ENCODE data around the gene PAQR4.

The PAQR4 gene

DNA sequence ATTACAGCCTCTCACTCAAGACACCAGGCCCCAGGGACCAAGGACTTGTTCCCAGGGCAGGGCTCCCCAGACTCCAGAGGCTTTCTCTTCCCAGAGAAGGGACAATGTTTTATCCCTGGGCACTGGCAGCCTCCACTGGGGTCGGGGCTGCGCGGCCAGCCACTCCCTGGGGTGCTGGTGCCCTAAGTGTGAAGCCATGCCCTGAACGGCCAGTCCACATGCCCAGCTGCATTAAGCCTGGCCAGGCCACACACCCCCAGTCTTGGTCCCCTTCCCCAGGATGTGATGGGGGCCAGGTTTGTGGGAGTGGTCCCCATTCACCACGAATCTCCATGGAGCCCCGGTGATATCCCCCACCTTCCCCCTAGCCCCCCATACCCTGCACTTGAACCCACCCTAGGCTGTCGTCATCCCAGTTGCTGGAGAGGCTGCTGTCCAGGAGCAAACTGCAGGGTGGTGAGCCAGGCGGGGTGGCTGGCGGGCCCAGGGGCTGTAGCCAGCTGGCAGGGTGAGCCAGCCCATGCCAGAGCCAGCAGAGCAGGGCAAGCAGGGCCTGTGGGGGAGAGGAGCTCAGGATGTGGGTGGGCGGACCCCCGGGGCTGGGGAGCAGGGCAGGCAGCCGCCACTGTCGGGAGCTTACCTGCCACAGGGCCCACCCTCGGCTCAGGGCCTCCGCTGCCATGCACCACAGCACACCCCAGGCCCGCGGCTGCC is 4.6 kb downstream of the PAQR4 start:
- no peak overlapping the region for H3K4me3 ChIP-seq (ENCODE audit: low read length)
- no peaks in the 10 kb centered on the region; the same call in 1 of the 2 replicates for H3K36me3 ChIP-seq (replicated peaks; ENCODE audit: insufficient read depth, low read length)
- H4K20me1 ChIP-seq (ENCODE audit: insufficient read depth, low read length): no peaks in the 10 kb centered on the region
- no peak overlapping the region for H3K4me2 ChIP-seq (ENCODE audit: low read depth, low read length)
- H2AFZ ChIP-seq (ENCODE audit: low read length): no peak overlapping the region
- H3K9me3 ChIP-seq (replicated peaks; ENCODE audit: insufficient read depth, low read length): no peaks in the 10 kb centered on the region
- no peak for DNase-seq
- TF ChIP-seq, protein P1, sequence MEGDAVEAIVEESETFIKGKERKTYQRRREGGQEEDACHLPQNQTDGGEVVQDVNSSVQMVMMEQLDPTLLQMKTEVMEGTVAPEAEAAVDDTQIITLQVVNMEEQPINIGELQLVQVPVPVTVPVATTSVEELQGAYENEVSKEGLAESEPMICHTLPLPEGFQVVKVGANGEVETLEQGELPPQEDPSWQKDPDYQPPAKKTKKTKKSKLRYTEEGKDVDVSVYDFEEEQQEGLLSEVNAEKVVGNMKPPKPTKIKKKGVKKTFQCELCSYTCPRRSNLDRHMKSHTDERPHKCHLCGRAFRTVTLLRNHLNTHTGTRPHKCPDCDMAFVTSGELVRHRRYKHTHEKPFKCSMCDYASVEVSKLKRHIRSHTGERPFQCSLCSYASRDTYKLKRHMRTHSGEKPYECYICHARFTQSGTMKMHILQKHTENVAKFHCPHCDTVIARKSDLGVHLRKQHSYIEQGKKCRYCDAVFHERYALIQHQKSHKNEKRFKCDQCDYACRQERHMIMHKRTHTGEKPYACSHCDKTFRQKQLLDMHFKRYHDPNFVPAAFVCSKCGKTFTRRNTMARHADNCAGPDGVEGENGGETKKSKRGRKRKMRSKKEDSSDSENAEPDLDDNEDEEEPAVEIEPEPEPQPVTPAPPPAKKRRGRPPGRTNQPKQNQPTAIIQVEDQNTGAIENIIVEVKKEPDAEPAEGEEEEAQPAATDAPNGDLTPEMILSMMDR (IDR thresholded peaks at IDR 0.05; ENCODE audit: low read length): no peak
- TF ChIP-seq EZH2phosphoT487 (IDR thresholded peaks at IDR 0.05; ENCODE audit: low read length) (no peak), EZH2 (optimal IDR thresholded peaks at IDR 0.05; ENCODE audit: low read depth, low read length) (no peak)
- no peak overlapping the region for H3K9ac ChIP-seq (ENCODE audit: low read length)
- no peaks in the 10 kb centered on the region for H3K27me3 ChIP-seq (replicated peaks; ENCODE audit: insufficient read depth, low read length)
- no peaks in the 10 kb centered on the region for H3K4me1 ChIP-seq (ENCODE audit: low read length)
- peaks cover 19% of the 10 kb centered on the region for H3F3A ChIP-seq (ENCODE audit: insufficient read depth, low read length)
- no peaks in the 10 kb centered on the region for H3K9me2 ChIP-seq (replicated peaks; ENCODE audit: insufficient read depth, low read length)
- peaks cover 45% of the 10 kb centered on the region for H3K79me2 ChIP-seq (ENCODE audit: low read length)
- no peak overlapping the region for H3K27ac ChIP-seq (ENCODE audit: low read length)

DNA sequence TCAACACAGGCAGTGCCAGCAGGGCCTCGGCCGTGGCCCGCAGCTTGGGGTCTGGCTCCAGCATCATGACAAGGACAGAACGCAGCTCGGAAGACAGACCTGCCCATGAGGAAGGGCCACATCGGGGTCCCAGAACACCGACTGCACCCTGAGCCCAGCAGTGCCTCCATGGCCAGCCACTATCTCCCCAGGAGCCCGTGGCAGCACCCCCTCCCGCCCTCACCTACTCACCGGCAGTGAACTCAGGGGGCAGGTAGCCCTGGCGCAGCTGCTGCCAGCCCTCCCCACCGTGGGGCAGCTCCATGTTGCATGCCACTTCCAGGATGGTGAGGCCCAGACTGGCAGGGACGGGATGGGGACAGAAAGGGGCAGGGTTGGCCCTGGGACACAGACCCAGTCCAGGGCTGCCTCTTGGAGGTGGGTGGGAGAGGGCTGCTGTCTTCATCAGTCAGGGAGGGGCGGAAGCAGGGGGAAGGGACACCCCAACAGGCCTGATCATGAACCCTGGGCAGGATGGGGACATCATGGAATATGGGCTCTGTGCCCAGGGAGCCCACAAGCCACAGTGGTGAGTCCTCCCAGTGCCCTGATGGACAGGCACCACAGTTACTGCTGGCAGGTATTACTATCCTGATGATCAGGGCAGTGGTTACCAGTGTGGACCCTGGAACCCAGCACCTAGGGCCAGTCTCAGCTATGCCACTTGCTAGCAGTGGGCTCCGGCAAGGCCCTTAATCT is 5.3 kb downstream of the PAQR4 start:
- peaks cover 52% of the 10 kb centered on the region for H3K79me2 ChIP-seq (ENCODE audit: low read length)
- no peaks in the 10 kb centered on the region for H3K9me2 ChIP-seq (replicated peaks; ENCODE audit: insufficient read depth, low read length)
- TF ChIP-seq EZH2phosphoT487 (IDR thresholded peaks at IDR 0.05; ENCODE audit: low read length): no peak
- TF ChIP-seq, protein P1 (IDR thresholded peaks at IDR 0.05; ENCODE audit: low read length): no peak
- no peak for TF ChIP-seq EZH2 (optimal IDR thresholded peaks at IDR 0.05; ENCODE audit: low read depth, low read length)
- no peak overlapping the region for H3K4me3 ChIP-seq (ENCODE audit: low read length)
- peaks cover 19% of the 10 kb centered on the region for H3F3A ChIP-seq (ENCODE audit: insufficient read depth, low read length)
- H3K27me3 ChIP-seq (replicated peaks; ENCODE audit: insufficient read depth, low read length): no peaks in the 10 kb centered on the region
- no peaks in the 10 kb centered on the region; the same call in 1 of the 2 replicates for H3K36me3 ChIP-seq (replicated peaks; ENCODE audit: insufficient read depth, low read length)
- no peak overlapping the region for H3K4me2 ChIP-seq (ENCODE audit: low read depth, low read length)
- no peak overlapping the region for H3K27ac ChIP-seq (ENCODE audit: low read length)
- H4K20me1 ChIP-seq (ENCODE audit: insufficient read depth, low read length): no peaks in the 10 kb centered on the region
- H3K9ac ChIP-seq (ENCODE audit: low read length): no peak overlapping the region
- no peak for DNase-seq
- no peaks in the 10 kb centered on the region for H3K9me3 ChIP-seq (replicated peaks; ENCODE audit: insufficient read depth, low read length)
- no peaks in the 10 kb centered on the region for H3K4me1 ChIP-seq (ENCODE audit: low read length)
- H2AFZ ChIP-seq (ENCODE audit: low read length): no peak overlapping the region

DNA sequence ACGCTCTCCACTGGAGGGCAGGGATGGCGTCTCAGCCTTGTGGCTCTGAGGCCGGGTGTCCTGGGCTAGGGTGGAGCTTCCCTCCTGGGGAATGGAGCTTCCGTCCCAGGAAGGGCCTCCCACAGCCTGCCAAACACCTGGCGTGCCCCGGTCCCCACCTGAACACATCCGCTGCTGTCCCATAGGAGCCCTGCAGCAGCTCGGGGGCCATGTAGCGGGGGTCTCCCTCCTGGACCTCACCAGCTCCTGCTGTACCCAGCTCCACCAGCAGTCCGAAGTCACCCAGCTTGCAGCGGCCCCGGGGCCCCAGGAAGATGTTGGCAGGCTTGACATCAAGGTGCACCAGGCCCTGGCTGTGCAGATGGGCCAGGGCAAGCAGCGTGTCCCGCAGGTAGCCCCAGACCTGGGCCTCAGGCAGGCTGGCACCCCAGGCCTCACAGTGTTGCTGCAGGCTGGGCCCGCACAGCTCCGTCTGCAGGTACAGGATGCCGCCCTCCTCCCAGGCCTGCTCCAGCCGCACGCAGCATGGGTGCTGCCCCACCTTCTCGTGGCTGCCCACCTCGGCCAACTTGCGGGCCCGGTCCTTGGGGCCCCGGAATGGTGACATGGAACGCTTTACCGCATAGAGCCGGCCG is 6.1 kb downstream of the PAQR4 start:
- no peak for DNase-seq
- no peak overlapping the region for H3K9ac ChIP-seq (ENCODE audit: low read length)
- no peaks in the 10 kb centered on the region for H3K9me3 ChIP-seq (replicated peaks; ENCODE audit: insufficient read depth, low read length)
- no peaks in the 10 kb centered on the region for H3K4me1 ChIP-seq (ENCODE audit: low read length)
- no peak overlapping the region for H3K4me2 ChIP-seq (ENCODE audit: low read depth, low read length)
- peaks cover 15% of the 10 kb centered on the region for H3F3A ChIP-seq (ENCODE audit: insufficient read depth, low read length)
- H3K4me3 ChIP-seq (ENCODE audit: low read length): no peak overlapping the region
- no peaks in the 10 kb centered on the region for H4K20me1 ChIP-seq (ENCODE audit: insufficient read depth, low read length)
- H3K27me3 ChIP-seq (replicated peaks; ENCODE audit: insufficient read depth, low read length): no peaks in the 10 kb centered on the region
- no peak overlapping the region for H3K27ac ChIP-seq (ENCODE audit: low read length)
- no peaks in the 10 kb centered on the region for H3K9me2 ChIP-seq (replicated peaks; ENCODE audit: insufficient read depth, low read length)
- H3K36me3 ChIP-seq (replicated peaks; ENCODE audit: insufficient read depth, low read length): no peaks in the 10 kb centered on the region; the same call in 1 of the 2 replicates
- peaks cover 51% of the 10 kb centered on the region for H3K79me2 ChIP-seq (ENCODE audit: low read length)
- TF ChIP-seq, protein P1 (IDR thresholded peaks at IDR 0.05; ENCODE audit: low read length): no peak
- TF ChIP-seq EZH2phosphoT487 (IDR thresholded peaks at IDR 0.05; ENCODE audit: low read length) (no peak), EZH2 (optimal IDR thresholded peaks at IDR 0.05; ENCODE audit: low read depth, low read length) (no peak)
- H2AFZ ChIP-seq (ENCODE audit: low read length): no peak overlapping the region
